ENCODE results near the gene TMEM9.

DNA sequence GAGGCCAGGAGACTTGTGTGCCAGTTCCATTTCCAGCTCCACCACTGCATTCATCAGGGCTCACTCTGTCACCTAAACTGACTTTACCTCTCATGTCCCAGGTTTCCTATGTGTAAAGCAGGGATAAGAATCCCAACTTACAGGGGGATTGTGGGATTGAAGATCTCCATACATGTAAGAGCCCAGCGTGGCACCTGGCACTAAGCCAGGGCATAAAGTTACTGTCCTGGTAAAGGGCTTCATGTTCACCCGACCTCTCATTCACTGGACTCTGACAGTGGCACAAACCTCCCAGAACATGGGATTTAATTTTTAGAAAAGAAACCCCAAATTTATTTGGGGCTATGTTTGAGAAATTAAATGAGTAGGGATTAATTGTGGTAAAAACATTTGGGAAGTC is 27.5 kb upstream of the TMEM9 start:
- TF ChIP-seq CEBPB (IDR thresholded peaks at IDR 0.05) = no peak
- no peak for TF ChIP-seq RAD21 (IDR thresholded peaks at IDR 0.05; ENCODE audit: low read depth)
- no peak for TF ChIP-seq EGR1 (IDR thresholded peaks at IDR 0.05)
- no peak for TF ChIP-seq EP300 (IDR thresholded peaks at IDR 0.05; ENCODE audit: borderline replicate concordance)
- TF ChIP-seq TEAD4 (IDR thresholded peaks at IDR 0.05) = no peak
- no peak for TF ChIP-seq CREB1 (IDR thresholded peaks at IDR 0.05; ENCODE audit: low read depth)
- TF ChIP-seq TAF1 (IDR thresholded peaks at IDR 0.05; ENCODE audit: low read depth) = no peak
- TF ChIP-seq NFIC (IDR thresholded peaks at IDR 0.05) = peak; percentile 78

Data from Ishikawa (cell line).